Lung microvascular endothelial cell (primary cell): ENCODE data around the gene OBP2A. TPM values are rescaled to one million over a fixed set of nuclear protein-coding genes. Genes with fewer than 3 reads are reported as not detected.
"Not testable (repeated sequence)": the region's sequence is repeated elsewhere in the genome, so short reads cannot be mapped to it uniquely, and the experiment has no call there.

Experiments used
- DNase-seq, 2 donors: peaks; one replicate each; pipeline versions ENCODE4 v3.0.0 to v3.0.0-alpha.2; 2010; ENCODE audit warnings: low read depth in 2 of 2
- total RNA-seq: library from RNA; depleted of rRNA; stranded (reverse); fragments of >200 nt; gene quantifications from 2 replicates; pipeline ENCODE4 v1.2.1, GENCODE V29; 2014

The OBP2A gene
- total RNA-seq, 1 donor from 2014 or later = not detected

DNA sequence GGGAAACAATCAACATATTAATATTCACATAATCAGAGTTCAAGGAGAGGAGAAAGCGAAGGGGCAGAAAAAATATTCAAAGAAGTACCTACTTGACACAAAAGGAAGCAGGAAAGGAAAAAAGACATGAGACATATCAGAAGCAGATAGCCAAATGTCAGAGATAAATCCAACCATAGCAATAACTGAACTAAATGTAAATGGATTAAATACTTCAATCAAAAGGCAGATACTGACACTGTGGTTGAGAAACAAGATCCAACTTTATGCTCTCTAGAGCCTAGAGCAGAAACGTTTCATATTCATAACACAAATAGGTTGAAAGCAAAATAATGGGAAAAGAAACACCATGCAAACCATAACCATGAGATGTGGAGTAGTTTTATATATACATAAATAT lies 36.5 kb upstream of the OBP2A start:
- no peak for DNase-seq

DNA sequence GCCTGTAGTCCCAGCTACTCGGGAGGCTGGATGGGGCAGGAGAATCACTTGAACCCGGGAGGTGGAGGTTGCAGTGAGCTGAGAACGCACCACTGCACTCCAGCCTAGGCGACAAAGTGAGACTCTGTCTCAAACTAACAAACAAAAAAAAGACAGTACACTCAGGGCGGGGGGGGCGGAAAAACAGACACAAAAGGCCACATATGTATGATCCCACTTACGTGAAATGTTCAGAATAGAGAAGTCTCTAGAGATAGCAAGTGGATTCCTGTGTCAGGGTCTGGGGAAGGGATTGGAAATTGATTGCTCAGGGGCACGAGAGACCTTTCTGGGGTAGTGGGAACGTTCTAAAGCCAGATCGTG lies 33.7 kb upstream of the OBP2A start:
- no peak for DNase-seq

DNA sequence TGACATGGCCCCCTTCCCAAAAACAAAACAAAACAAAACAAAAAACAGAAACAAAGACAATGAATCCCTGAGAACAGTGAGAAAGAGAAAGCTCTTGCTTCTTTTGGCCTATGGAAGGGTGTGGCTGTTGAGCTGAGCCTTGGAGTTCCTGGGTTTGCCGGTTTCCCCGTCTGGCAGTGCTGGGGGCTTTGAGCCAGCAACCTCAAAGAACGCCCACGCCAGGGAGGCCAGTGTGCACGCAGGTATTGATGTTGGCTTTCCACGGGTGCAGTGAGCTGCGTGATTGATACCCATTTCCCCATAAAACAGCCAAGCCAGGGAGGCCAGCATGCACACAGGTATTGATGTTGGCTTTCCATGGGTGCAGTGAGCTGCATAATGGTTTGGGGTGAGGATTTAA lies 33.0 kb upstream of the OBP2A start:
- peak in 1 of 2 donors; percentile 10 for DNase-seq

DNA sequence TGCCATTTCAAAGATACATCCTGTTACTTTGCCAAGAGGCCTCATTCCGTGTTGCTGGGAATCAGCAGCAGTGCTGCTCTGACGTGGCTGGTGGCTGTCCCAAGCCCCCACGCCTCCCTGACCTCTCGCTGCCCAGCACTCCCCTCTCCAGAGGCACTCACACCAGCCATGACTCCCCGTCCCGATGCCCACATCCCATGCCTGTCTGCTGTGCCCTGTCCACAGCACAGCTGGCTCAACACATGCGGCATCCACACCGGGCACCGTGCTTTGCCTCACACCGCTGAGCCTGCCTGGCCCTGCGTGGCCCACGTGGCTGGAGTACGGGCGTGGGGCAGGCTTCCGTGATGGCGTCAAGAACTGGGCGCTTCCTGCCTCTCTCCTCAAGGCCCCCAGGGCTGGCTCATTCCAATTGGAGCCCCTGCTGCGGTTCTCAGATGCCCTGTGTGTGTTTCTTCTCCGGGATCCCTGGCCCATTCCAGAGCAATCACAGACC lies 32.5 kb upstream of the OBP2A start:
- no peak for DNase-seq

GRCh38 chr9:135513906-135514305 lies 32.0 kb upstream of the OBP2A start:
- not testable (repeated sequence) for DNase-seq

DNA sequence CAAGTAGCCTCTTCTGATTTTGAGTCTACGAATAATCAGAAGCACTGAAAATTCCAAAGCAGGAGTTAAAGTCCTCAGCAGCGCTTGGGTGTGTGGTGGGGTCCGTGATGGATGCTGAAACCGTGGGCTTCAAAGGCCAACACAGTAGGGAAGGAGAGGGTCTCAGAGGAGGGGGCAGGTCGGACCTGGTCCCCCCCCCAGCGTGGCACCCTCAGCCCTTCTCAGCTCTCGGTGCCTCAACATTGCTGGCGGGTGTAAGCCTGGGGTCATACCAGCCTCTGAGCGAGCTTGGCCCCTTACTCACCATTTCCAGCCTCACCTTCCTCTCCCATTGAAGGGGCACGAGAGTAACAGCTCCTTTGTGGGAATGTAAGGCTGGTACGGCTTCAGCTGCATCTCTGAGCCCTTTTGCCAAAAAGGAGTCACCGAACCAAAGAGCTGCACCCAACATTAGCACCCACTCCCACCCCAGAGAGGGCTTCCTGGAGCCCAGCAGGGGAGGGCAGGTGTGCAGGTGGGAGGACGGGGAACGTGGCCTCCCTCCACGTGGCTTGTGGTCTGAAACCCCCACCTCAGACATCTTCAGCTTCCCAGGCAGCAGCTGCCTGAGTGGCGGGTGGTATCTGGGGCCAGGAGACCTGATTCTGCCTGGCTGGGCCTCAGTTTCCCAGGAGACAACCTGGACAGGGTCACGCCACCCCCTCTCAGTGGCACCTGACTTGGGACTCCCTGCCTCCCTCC lies 31.4 kb upstream of the OBP2A start:
- DNase-seq = no peak

DNA sequence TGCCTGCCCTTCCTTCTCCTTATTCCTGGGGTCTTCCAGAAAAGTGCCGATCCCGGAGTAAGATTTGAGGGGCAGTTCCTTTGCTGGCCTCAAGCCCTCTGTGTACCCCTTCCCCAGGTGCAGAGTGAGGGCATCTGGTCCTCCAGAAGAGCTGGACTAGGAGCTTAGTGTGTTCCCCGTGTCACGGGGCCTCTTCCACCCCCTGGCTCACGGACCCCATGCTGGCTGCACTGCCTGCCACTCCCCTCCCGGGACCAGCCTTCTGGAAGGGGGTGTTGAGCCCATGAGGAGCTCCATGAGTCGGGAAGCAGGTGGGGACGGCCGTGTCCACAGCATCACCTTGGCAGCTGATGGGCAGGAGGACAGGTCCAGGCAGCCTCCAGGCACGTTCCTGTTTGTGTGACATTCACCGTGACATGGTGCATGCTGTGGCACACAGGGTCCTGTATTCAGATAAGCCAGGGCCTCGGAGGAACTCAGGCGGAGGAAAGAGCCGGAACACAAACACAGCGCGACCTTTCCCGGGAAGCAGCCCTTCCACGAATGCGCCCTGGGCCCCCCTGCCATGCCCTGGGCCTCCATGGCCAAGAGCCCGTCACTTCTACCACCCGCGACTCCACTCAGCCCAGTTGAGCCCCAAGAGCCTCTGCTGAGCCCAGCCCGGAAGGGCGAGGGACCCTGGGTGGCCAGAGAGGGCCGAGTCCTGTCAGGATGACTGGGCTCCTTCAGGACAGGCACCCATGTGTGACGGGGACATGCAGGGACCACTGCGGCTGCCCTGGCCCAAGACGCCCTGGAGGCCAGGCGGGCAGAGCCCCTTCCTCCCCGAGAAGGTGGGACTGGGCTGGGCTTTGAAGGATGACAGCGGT lies 30.6 kb upstream of the OBP2A start:
- no peak for DNase-seq

DNA sequence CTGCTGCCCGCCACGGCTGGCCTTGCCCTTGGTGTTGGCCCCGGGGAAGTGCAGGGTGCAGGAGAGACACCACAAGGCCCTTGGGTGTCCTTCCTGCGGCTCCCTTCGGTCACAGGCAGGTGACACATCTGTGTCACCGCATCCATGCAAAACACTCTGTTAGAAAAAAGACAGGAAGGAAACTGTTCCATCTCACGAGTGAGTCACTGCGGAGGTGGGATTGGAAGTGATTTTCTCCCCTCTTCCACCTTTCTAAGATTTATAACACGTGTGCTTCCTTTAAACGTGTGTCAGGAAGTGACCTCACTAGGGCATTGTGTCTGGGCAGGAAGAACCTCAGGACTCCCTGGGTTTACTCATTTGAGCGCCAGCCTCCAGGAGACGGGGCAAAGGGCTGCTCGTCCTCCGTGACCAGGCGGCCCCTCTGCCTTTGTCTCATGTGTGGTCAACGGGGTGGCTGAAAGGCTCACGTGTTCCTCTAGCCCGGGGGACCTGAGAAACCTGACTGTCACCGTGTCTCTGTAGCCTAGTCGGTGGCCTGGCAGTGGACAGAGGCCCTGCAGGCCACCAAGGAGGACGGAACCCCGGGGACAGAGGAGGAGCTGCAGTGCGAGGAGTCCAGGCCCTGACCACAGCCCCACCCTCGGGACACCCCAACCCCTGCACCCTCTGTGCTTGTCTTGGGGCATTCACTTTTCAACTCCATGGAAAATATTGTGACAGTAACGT lies 29.6 kb upstream of the OBP2A start:
- peak; percentile 75 to 76 for DNase-seq

DNA sequence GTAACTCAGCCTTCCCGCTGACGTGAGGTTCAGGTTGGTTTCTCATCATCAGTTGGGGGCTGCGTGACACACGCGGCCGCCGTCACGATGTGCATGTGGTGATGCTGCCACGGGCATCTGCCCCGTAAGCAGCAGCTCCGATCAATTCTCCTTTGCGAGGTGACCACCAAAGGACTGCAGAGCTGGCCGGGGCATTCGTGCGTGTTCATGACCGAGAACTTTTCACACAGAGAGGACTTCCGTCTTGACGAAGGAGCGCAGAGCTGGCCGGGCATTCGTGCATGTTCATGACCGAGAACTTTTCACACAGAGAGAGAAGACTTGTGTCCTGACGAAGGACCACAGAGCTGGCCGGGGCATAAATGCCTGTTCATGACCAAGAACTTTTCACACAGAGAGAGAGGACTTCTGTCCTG lies 28.5 kb upstream of the OBP2A start:
- DNase-seq = no peak

DNA sequence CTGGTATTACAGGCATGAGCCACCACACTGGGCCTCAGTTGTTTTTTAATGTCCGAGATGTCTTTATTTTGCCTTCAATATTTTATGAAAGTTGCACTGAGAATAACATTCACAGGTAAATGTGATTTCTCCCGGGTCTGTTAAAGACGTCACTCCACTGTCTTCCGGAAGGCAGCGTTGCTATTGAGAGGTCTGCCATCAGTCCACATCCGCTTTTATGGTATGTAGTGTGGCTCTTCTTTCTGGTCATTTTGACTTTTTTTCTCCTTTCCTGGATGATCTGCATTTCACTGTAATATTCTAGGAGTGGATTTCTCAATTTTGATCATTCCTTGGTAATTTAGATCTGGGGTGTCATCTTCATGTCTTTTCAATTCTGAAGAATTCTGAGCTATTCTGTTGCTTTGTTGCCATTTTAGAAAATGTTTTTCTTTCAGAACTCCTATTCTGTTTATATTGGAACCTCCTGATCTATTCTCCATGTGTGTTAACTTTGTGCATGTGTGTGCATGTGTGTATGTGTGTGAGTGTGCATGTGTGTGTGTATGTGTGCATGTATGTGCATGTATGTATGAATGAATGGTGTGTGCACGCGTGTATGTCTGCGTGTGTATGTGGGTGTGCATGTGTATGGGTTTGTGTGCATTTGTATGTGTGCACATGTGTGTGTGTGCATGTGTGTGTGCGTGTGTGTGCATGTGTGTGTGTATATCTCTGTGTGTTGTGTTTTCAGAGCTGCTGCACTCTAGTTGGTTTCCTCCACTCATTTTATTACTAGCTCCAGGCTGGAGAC lies 26.6 kb upstream of the OBP2A start:
- DNase-seq = no peak

DNA sequence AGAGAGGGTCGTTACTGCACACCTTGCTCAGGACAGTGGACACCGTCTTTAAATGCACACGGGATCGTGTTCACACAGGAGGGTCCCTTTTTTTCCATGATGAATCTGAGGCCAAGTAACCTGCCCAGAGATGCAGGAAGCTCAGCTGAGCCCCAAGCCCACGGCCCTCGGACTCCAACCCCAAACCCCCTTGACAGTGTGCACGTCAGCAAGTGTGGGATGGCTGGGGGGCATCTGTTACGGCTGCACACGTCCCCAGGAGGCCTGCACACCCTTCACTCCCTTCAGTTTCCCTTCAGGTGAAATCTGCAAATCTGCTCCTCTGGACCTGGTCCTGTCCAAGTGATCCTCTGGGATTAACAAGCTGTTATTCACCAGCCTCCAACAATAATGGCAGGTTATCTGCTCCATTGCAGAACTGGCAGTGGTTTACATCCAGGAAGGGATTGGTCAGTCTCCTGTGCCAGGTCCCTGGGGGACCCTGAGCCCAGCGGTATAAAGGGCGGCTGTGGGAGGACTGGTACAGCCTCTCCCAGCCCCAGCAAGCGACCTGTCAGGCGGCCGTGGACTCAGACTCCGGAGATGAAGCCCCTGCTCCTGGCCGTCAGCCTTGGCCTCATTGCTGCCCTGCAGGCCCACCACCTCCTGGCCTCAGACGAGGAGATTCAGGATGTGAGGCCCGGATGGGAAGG lies 24.9 kb upstream of the OBP2A start, which contains the start of gene LCN1:
Gene LCN1 (plus strand): TSS at position 525 of the 692 bp plus-strand sequence. CDS start 58 bp downstream, at position 583.
- DNase-seq = no peak

DNA sequence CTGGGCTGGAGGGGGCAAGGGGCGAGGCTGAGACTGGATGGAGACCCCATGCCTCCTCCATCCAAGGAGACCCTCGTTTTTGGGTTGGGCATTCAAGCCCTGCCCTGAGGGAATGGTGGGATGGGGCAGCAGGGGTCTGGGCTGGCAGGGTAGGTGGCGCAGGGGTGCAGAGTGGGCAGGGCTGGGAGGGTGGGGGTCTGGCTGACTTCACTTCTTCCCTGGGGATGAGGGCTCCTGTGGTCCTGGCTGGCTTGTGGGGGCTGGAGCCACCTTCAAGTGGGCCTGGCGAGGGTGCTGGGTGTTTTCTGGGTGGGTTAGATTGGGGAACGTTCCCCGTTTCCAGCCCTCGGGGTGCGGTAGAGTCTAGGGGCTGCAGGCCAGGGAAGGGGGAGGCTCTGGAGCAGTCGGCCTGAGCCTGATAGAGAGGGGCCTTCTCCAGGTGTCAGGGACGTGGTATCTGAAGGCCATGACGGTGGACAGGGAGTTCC lies 24.3 kb upstream of the OBP2A start:
- DNase-seq = no peak

- no peak for DNase-seq
Measured at GRCh38 chr9:135522137-135522877, 23.6 kb upstream of the OBP2A start.

- no peak for DNase-seq
Measured at GRCh38 chr9:135522931-135523330, 23.0 kb upstream of the OBP2A start.

- no peak for DNase-seq
Measured at GRCh38 chr9:135523521-135524129, 22.3 kb upstream of the OBP2A start.

- DNase-seq = peak in 1 of 2 donors; percentile 19
Measured at GRCh38 chr9:135524130-135524861, 21.6 kb upstream of the OBP2A start.

DNA sequence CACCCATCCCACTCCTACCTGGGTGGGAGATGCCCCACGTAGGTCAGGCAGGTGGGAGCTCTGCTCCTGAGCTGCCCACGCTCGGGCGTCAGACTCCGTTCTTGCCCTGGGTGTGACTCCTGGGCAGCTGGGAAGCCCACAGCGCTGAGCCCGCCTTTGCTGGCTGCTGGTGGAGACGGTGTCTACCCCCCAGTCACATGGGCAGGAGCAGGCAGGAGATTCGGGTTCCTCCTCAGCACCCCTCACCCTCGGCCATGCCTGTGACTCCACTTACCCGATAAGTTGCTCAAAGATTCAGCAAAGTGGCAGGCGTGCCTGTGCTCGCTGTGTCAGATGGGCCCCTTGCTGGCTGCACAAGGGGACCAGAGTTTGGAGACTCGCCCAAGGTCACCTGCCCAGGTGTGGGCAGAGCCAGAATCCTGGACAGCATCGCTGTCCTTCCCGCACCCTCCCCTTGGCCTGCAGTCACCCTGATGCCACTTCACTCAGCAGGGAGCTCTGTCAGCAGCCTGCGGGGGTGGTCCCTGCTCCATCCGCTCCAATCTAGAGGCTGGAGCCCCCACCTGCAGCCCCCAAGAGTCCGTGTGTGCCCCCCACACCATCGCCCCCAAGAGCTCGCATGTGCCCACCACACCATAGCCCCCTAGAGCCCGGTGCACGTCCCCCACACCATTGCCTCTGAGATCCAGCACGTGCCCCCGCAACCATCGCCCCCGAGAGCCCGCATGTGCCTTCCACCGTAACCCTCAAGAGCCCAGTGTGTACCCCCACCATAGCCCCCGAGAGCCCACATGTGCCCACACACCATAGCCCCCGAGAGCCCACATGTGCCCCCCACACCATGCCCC lies 20.5 kb upstream of the OBP2A start:
- DNase-seq = no peak
